Stimulated activated CD8-positive, alpha-beta memory T cell treated with anti-CD3 and anti-CD28 coated beads, Interleukin-4, amount 100 ng/mL, for 48 hours (primary cell): Measurements from ENCODE around the gene CCDC74A.
"Not testable (repeated sequence)": the region's sequence is repeated elsewhere in the genome, so short reads cannot be mapped to it uniquely, and the experiment has no call there.

Experiments
- DNase-seq: peaks from one replicate; pipeline ENCODE4 v3.0.0-alpha.2; 2020

Gene CCDC74A

DNA sequence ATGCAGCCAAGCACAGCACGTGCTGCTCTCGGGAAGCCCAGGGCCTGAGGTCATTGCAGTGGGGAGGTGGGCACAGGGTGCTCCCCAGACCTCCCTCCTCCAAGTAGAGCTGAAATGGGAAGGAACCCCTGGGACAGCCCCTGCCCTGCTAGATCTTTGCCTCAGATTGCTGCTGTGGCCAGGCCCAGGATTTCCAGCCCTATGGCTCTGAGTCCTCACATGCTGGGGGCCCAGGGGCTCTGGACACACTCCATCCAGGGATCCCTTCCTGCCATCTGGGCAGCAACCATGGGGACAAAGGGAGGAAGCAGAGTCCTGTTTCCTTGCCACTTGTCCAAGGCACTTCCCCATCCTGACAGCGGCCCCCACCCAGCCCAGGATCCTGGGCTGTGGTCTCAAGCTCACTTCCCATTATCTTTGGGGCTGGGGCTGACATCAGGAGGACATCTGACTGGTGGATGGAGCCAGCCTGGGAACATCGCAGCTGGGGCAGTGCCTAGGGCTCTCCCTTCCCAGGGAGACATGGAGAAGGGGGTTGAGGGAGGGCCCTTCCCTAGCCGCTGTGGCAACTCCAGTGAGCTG is 2.3 kb downstream of the CCDC74A start:
- DNase-seq = peak; percentile 5

DNA sequence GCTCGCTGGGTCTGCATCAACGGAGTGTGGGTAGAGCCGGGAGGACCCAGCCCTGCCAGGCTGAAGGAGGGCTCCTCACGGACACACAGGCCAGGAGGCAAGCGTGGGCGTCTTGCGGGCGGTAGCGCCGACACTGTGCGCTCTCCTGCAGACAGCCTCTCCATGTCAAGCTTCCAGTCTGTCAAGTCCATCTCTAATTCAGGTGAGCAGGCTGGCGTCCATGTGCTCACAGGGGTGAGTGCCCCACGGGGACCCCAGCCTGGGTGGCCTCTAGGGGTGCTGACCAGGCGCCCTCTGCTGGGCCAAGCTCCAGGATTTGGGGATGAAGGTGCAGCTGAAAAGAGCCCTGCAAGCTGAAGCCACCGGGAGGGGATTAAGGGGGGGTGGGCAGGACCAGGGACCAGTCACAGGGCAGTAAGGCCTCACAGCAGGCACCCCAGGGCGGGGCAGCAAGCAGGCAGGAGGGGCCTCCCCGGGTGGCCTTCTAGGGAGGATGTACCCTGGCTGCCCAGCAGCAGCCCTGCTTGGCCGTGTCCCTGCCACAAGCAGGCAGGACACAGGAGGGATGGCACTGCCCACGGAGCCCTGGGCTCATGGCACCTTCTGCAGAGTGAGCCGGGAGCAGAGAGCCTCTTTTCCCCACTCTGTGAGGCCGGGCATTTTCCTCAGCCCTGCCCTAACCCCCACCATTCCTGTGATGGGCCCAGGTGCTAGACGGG is 3.1 kb downstream of the CCDC74A start:
- peak; percentile 23 for DNase-seq

DNA sequence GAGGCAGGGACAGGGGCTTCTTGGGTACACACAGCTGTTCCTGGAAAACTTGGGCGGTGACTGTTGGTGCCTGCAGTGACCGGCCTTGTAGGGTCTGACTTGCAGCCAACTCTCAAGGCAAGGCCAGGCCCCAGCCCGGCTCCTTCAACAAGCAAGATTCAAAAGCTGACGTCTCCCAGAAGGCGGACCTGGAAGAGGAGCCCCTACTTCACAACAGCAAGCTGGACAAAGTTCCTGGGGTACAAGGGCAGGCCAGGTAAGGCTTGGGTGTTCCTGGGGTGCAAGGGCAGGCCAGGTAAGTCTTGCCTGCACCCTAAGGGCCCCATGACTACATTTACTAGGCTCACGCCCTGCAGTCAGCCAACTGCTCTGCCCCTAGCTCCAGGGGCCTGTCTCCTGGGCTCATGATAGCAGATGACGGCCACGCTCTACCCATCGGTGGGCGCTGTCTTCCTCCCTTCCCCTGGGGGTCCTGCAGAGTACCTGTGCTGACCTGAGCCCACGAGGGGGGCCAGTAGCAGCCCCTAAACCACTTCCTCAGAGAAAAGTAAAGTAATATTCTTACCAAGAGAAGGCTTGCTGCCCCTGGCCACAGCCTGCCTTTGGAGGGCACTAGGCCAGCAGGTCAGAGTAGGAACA is 4.0 kb downstream of the CCDC74A start:
- DNase-seq = not testable (repeated sequence)

DNA sequence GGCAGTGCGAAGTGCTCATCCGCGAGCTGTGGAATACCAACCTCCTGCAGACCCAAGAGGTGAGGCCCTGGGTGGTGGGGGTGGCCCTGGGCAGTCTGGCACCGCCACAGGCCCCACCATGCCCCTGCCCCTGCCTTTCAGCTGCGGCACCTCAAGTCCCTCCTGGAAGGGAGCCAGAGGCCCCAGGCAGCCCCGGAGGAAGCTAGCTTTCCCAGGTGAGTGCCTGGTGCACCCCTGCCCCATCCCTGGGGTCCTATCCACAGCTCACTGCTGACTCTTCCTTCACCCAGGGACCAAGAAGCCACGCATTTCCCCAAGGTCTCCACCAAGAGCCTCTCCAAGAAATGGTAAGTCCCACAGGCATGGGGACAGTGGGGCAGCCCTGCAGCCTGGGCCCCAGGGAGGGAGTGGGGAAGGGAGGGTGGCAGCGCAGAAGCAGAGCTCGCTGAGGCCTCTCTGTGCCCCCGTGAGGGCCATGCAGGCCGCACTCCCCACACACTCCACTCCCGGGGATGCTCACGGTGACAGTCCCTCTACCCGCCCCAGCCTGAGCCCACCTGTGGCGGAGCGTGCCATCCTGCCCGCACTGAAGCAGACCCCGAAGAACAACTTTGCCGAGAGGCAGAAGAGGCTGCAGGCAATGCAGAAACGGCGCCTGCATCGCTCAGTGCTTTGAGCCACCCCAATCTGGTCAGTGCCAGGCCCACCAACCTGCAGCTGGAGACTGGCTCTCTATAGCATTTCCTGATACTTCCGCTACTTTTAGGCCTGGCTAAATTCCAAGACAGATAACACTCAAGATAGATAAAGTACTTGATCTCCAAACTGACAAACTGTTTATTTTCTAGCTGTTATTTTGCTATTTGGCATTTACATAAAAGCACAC is 5.3 kb downstream of the CCDC74A start:
- not testable (repeated sequence) for DNase-seq

DNA sequence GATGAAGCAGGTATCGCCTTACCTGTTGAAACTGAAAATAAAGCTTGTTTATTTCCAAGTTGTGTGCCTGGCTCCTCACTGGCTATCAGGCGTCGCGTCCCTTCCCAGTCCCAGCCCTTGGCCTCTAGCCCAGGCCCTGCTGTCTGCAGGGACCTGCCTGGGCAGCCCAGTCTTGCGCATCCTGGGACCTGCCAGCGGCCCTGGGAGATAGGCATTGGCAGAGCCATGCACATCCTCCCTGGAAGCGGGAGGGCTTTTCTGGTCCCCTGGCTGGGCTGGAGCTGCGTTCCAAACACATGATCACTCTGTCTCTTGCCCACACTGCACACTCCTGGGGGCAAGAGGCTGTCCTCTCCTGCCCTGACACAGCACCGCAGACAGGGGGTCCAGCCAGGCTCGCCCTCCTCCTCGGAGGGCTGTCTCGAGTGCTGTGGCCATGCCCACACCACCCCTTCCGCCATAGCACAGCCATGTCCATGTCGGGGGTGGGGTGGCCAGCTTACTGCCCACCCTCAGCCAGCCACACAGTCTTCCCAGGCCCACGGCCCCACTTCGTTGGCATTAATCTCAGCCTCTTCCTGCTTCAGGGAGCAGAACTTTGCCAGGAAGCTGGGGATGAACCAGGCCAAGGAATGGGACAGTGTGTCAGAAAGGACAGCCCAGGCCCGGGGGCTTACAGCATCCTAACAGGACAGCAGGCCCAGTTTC is 6.1 kb downstream of the CCDC74A start:
- DNase-seq = not testable (repeated sequence)

DNA sequence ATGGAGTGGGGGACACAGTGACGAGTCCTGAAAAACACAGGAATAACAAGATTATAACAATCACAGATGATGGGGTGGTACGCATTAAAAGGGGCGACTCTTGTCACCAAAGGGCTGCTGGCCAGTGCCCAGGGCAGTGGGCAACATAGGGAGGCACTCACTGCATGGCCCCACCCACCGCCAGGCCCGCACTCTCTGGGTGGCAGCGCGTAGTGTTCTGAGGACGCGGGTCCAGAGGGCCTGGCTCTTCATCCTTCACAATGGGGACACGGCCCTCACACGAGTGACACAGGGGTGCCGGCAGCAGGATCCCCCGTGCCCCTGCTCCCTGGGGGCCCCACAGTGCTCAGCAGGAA is 6.6 kb downstream of the CCDC74A start:
- DNase-seq = not testable (repeated sequence)

DNA sequence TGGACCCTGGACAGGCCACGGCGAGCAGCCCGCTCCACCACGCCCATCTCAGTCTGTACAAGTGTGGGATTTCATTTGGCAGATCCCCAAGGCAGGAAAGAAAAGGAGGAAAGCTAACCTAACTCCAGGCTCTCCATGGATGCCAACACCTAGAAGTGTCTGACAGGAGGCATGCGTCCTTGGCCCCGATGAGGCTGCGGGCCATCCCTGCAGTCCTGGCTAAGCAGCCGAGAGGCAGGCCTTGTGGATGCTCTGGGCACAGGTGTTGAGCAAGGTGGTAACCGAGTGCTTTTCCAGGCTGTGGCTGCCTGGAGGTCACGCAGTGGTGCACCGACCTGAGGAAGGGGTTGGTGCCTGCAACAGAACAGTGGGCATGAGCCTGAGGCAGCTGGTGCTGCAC is 7.3 kb downstream of the CCDC74A start:
- not testable (repeated sequence) for DNase-seq

DNA sequence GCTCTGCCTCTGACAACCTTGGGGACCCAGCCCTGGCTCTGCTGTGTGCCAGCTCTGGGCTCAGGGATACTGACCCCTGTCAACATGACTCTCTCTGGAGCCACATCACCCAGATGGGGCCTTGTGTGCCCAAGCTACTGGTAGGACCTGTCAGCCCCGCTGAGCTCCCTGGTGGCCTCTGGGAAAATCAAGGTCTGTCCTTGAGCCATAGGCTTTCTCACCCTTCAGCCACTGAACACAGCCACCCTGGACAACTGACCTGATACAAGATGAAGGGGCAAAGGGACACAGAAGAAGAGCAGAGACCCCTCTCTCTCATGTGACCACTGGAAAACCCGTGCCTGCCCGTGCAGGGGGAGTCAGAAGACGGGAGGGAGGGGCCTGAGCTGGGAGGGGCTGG is 7.8 kb downstream of the CCDC74A start:
- no peak for DNase-seq

DNA sequence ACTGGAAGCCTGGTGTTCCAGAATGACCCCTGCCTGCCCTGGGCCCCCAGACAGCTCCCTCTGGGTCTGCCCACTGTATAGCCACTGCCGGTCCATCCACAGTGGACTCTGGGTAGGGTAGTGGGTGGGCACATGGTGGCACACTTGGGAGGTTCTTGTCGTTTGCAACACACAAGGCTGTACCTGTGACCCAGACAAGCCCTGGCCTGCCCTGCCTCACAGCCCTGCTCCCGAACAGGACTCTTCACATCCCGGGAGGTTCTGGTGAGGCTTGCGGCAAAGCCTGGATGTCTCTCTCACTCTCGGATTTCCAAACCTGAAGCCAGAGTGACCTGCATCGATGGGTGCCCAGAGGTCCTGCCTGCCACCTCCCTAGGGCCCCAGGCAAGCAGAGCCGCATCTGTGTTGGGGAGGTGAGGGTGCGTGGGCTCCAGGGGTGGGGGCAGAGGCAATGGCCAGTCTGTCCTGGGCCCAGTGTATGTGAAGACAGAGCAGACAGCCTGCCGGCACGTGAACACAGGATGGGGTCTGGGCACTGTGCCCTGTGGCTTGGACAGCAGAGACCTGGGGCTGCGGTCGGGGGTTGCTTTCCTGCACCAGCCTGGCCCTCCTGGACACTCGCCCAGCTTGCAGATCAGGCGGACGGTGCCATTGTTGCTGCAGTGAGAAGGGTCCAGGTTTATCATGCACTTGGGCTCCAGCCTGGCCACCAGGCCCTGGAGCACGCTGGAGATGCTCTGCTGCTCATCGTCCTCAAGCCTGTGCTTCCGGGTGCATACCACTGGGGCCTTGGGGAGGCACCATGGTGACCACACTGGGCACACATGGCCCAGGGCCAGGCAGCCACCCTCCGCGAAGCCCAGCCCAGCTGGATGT is 8.5 kb downstream of the CCDC74A start:
- not testable (repeated sequence) for DNase-seq

DNA sequence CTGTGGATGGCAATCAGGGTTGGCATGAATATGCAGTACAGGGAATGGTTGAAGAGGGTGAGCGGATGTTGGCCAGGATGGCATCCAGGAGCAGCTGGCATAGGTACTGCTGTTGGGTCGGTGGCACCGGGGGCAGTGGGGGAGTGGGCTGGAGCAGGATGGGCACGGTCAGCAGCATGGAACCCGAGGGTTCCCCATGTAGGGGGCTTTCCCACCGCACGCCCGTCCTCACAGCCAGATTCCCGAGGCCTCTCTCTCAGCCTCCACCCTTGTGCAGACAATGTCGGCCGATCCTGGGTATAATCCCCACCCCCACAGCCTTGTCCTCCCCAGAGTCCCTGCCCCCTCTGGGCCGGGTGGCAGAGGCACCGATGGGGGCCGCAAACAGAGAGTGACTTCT is 9.2 kb downstream of the CCDC74A start:
- not testable (repeated sequence) for DNase-seq

DNA sequence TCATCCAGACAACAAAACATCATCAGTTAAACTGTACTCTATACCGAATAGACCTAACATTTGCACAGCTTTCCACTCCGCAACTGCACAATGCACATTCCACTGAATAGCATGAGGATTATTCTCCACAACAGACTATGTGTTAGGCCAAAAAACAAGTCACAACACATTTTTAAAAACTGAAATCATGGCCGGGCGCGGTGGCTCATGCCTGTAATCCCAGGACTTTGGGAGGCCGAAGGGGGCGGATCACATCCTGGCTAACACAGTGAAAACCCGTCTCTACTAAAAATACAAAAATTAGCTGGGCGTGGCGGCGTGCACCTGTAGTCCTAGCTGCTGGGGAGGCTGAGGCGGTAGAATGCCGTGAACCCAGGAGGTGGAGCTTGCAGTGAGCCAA is 11.2 kb downstream of the CCDC74A start:
- DNase-seq = not testable (repeated sequence)

DNA sequence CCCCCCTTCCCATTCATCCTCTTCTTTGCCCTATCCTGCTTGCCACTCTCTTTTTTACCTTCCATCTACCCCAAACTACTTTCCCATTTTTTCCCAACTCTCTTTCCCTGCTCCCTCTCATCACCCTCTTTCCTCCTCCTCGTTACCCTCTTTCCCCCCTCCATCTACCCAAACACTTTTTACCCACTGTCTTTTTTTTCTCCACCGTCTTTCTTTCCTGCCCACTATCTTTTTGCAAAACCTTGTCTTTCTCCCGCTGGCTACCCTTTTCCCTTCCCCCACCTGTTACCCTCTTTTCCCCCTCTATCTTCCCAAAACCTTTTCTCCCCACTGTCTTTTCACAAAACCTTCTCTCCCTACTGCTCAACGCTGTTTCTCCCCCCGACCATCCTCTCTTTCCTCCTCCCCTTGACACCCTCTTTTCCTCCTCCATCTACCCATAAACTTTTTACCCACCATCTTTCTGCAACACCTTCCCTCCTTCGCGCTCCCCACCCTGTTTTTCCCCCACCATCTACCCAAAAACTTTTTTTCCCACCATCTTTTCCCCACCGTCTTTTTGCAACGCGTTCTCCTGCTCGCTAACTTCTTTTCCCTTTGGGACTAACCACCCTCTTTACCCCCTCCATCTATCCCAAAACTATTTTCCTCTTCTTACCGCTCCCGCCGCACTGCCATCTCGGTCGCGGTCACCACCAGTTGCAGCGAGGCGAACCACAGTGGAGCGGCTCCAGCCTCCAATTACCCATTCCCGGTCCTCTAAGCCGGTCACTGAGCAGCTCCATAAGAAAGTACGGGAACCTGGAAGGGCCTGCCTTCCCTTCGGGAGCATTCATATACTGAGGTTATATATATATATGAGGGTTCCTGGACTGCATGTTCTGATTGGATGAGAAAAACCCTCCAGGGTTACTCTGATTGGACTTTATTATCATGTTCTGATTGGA is 15.0 kb downstream of the CCDC74A start:
- DNase-seq = no peak

DNA sequence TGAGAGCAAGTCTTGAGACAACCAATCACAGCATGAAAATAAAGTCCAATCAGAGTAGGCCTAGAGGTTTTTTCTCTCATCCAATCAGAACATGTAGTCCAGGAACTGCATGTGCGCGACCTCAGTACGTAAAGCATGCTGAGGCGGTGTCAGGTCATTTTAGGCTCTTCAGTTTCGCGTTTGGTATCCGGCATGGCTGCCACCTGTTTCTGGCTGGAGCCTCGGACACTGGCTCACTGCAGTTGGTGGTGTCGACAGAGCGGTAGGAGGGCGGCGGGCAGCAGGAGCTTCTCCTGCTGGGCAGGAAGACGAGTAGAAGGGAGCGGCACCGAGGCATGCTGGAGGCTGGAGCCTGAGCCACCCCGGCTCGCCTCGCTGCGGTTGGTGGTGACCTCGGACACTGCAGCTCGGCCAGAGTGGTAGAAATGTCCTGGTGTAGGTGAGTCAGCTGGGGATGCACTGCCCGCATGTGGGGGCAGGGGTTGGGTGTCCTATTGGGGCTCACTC is 15.8 kb downstream of the CCDC74A start:
- no peak for DNase-seq

DNA sequence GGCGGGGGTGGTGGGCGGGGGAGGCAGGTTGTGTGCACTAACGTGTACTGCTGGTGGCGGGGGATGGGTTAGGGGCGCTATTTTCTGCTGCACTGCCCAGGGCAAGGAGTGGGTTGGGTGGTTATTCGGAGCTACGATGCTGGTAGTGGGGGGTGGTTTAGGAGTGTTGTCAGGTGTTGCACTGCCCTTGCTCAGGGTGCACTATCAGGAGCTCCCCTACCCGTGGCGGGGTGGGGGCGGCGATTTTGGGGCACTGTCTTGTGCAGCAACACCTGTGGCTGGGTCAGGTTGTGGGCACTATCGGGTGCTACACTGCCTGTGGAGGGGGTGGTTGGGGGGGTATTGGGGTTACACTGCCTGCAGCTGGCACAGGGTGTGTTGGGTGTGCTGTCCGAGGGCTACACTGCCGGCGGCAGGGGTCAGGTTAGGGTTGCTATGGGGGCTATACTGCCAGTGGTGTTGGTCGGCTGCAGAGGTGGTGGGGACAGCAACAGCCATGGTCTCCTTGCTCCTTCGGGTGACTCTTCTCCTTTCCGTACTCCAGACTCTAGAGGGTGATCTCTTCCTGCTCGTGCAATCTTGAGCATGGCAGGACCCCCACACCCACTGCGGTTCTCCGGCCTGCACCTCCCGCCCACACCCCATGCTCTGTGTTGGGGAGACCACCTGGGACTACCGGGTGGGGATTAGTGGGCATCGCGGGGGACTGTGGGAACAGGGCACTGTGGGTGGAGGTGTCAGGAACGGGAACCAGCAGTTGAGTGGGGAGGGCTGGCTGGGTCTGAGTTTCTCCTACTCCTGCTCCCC is 16.5 kb downstream of the CCDC74A start:
- DNase-seq = not testable (repeated sequence)

DNA sequence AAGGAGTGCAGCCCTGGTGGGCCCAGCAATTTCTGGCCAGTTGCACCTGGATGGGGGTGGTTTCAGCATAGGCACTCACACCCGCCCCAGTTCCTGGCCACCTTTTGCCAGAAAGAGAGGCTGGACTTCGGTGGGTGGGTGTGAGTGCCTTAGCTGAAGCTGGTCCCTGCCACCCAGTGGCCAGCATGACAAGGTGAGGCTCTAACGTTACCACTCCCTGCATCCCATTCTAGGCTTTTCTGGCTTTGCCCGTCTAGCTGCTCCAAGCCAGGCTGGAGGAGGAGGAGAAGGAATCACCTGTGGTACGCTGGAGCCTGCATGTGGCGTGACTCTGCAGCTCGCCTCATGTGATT is 17.1 kb downstream of the CCDC74A start:
- DNase-seq = not testable (repeated sequence)

DNA sequence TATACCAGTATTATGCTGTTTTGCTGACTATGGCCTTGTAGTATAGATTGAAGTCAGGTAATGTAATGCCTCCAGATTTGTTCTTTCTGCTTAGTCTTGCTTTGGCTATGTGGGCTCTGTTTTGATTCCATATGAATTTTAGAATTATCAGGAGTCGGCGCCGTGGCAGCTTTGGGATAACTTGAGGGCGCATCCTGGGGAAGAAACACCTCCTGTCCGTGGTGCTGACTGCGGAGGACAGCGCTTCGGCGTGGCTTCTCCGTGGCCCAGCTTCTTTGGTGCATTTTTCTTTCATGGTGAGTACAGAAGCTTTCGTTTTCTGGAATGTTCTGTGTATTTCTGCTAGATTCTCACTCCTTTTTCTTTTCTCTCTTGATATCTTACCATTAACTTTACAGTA is 25.2 kb downstream of the CCDC74A start:
- no peak for DNase-seq

DNA sequence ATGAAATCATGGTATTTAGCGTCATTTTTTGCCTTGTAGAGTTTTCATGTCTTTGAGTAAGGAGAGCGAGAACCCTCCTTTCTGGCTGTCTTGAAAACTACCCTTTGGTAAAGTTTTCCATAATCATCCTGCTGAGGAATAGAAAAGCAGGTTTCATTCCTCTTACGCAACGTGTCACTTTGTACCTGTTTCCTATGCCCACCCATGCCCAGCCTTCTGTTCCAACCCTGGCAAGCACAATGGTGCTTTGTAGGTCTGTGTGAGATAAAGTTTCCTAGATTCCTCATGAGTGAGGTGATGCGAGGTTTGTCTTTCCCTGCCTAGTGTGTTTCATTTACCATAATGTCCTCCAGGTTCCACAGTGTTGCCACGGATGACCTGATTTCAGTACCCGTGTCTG is 29.3 kb downstream of the CCDC74A start:
- no peak for DNase-seq

DNA sequence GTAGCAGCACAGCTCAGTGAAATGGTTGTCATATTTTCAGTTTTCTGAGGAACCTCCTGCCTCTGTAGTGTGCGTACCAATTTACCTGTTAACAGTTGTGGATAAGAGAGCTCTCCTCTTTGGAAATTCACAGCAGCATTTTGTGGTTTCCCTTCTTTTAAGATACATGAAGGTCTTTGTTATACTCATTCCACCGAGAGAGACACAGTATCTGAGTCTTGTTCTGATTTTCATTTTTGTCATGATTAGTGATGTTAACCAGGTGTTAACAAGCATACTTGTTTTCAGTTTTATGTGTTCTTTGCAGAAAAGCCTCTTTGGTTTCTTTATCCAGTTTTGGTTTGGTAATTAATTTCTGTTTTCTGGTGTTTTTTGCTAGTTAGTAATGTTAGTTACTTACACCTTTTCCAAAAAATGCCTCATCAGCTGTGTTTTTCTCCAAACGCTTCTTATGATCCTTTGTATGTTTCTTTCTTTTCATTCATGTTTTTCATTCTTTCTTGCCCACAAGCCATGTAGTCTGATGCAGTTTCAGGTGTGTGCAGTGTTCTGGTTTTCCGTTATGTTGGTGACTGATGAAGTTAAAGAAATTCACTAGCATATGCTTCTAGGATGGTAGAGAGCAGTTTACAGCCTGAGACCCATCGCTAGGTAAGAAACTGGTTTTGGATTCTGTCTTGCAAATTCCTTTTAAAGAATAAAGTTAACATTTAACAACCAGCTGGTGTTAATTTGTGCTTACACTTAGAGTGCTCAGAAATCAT is 30.1 kb downstream of the CCDC74A start:
- no peak for DNase-seq

DNA sequence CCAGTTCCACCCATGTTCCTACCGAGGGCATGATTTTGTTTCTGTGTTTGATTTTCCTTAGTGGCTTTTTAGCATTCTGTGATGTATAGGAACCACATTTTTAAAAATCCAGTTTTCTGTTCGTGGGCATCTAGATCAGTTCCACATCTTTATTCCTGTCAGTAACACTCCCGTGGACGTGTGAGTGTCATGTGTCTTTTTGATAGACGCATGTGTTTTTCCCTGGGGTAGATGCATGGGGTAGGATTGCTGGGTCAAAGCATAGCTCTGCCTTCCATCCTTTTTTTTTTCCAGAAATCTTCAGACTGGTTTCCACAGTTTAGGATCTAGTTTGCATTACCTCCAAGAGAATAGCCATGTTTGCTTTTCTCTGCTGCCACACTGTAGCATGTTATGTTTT is 38.7 kb downstream of the CCDC74A start:
- DNase-seq = no peak
